Measurements from ENCODE around the gene PICALM.
"Not testable (repeated sequence)": the region's sequence is repeated elsewhere in the genome, so short reads cannot be mapped to it uniquely, and the experiment has no call there.

PICALM gene

DNA sequence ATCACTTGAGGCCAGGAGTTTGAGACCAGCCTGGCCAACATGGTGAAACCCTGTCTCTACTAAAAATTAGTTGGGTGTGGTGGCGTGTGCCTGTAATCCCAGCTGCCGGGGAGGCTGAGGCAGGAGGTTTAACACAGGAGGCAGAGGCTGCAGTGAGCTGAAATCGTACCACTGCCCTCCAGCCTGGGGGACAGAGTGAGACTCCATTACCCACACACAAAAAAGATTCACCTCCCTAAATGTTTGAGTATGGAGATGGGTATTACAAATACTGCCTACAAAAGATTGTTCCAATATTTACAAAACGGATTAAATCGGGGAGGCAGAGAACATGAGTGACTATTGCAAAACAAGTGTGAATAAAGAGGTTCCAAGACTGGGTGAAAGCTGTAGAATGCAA lies 98.3 kb downstream of the PICALM start:
- DNase-seq = no peak

GRCh38 chr11:85967457-85967856 lies 101.4 kb downstream of the PICALM start:
- no peak for DNase-seq

DNA sequence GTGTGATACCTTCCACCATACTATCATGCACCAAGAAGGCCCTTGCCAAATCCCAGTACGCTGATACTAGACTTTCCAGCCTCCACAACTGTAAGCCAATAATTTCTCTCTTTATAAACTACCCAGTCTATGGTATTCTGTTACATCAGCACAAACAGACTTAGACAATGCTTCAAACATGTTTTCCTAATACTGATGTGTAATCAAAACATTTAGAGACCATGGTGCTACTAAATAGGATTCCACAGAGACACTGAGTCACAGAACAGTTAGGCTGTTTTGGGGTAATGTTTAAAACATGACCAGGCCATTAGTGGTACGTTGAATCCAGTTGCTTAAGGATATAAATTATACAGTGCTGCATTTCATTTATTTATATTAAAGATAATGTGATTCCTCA lies 103.7 kb downstream of the PICALM start:
- DNase-seq = no peak

DNA sequence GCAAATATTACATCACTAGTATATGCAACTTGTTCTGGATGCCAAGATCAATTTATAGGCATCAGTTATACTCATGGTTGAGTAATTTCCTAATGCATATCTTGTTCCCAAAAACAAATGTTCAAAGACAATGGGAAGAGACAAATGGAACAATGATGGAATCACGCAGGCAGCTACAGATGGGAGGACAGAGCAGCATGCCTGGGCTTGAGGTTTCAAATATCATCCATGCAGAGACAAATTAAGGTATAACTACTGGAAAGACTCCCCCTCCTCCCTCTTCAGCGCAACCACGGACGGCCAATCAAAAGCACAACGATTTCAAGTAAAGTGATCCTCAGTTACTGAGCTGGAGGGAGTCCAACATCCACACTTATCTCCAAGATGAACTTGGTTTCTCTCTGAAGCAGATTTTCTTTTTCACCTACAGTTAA lies 106.9 kb downstream of the PICALM start:
- DNase-seq = no peak

DNA sequence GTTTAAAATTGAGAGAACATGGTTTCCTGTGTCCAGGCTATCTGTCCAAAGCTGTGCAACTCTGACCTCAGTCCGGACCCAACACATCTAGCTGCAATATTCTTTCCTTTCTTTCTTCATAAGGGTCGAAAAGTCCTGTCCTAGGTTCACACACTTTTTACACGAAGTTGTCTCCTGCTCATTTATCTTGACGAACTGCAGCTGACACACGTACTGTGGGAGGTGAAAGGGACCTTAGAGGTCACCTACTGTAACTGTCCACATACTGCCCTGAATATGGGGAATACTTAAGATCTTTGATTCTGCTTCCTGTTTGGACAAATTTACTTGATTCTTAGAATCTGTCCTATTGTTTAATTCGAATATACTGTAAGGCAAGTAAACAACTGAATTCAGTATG lies 107.8 kb downstream of the PICALM start:
- no peak for DNase-seq

DNA sequence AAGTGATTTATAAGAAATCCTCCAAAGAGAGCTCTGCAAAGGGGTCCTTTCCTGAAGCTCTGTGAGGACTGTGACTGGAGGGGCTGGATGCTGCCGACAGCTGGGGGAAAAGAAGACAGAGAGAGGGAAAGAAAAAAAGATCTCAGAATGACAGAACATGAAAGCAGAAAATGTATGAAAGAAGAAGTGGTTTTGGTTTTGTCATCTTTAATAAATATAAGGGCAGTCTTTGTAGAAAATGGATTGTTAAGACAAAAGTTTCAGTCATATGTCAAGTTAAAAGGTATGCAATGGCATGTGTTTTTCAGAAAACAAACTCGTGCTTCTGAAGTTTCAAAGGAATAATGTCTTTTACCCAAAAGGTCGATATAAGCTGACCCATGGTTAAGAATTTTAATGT lies 108.2 kb downstream of the PICALM start:
- no peak for DNase-seq

GRCh38 chr11:85955531-85955930 lies 113.4 kb downstream of the PICALM start:
- DNase-seq = no peak

DNA sequence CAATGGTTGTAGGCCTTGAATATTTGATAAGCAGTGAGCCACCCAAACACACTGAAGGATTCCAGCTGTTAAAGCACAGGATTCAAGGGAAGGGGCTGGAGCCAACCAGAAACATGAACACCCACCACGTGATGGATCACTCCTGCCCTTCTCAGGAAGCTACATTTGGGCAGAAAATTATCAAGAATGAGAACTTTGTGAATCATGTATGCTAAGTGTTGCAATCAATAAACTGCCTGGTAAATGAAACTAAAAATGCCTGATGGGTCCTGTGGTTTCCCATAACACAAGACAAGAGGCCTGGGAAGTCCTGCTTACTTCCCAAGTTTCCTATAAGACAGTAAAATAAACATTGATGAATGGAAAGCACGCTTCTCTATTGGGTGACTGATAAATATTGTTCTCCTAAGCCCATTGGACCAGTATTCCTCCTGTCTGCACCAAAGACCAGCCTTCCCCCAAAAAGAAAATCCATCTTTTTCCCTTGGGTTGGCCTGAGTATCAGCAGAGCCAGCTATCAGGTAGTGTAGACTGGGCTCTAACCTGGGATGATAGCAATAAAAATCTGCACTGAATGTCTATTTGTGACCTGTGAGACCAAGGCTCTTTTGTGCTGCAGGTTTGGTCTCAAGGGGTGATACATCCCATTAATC lies 115.3 kb downstream of the PICALM start:
- no peak for DNase-seq

DNA sequence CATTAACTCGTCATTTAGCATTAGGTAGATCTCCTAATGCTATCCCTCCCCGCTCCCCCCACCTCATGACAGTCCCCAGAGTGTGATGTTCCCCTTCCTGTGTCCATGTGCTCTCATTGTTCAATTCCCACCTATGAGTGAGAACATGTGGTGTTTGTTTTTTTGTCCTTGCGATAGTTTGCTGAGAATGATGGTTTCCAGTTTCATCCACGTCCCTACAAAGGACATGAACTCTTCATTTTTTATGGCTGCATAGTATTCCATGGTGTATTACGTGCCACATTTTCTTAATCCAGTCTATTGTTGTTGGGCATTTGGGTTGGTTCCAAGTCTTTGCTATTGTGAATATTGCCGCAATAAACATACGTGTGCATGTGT lies 116.8 kb downstream of the PICALM start:
- DNase-seq = not testable (repeated sequence)

GRCh38 chr11:85951428-85952107 lies 117.3 kb downstream of the PICALM start:
- no peak for DNase-seq

GRCh38 chr11:85951049-85951405 lies 117.9 kb downstream of the PICALM start:
- no peak for DNase-seq

GRCh38 chr11:85950317-85951048 lies 118.4 kb downstream of the PICALM start:
- no peak for DNase-seq

DNA sequence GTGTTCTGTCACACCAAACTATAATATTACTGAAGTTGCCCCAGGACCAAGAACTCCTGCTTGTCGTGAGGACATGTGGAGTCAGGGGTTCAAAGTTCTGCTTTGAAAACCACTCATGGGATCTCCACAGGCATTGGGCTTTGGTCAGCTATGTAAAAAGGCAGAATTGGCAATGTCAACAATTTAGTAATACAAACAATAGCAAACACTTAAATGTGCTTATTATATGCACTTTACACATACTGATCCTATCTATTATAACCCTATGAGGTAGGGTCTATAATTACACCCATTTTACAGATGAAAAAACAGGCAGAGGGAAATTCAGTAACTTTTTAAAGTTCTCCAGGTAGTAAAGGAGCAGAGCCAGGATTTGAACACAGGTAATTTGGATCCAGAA lies 119.1 kb downstream of the PICALM start:
- DNase-seq = no peak

DNA sequence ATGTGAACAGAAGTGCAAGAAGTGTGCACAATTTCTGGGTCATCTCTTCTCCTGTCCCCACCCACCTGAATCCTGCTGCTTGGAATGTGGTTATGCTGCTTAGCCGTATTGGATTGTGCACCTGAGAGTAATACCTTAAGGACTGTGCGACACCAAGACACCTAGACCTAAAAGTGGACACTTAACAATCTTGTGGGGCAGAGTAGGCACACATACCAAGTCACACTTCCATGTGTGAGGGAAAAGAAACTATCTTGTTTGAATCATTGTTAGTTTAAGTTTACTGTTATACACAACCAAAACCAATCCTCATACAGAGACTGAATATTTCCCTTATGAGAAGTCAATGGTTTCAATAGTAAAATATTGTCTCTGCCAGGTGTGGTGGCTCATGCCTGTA lies 120.0 kb downstream of the PICALM start:
- no peak for DNase-seq

DNA sequence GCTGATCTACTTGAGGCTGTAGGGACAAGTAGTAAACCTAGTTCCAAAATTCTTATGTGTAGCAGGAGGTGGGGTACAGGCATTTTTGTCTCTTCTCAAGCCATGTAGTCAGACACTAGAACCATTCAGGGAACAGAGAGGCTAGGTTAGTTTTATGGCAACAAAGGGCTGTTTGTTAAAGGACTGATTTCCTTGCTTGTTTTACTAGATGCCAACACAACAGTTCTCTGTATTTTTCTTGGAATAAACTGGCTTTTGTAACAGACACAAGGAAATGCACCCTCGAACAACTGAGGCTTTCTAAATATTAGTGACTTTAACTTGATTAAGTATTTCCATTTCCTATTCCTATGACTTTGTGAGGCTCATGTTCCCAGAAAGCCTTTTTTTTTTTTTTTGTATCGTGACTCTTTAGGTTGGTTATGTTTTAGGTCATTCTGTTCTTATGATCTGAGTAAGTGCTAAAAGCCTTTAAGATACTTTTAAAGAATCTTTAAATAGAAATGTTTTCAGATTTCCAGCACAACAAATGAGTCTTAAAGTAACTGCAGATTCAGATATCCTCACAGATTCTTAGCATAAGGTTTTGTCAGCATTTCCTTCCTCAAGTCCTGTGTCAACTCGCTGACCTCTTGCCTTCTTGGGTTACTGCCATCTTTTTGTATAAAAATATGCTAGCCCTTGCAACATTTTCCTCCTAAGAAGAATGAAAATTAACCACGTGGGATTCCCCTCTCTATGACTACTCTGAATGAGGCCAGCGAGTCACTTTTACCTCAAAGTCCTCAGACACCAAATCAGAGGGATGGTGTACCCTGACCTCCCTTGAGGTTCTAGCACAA lies 121.2 kb downstream of the PICALM start:
- DNase-seq = no peak

GRCh38 chr11:85946221-85946620 lies 122.7 kb downstream of the PICALM start:
- no peak for DNase-seq

DNA sequence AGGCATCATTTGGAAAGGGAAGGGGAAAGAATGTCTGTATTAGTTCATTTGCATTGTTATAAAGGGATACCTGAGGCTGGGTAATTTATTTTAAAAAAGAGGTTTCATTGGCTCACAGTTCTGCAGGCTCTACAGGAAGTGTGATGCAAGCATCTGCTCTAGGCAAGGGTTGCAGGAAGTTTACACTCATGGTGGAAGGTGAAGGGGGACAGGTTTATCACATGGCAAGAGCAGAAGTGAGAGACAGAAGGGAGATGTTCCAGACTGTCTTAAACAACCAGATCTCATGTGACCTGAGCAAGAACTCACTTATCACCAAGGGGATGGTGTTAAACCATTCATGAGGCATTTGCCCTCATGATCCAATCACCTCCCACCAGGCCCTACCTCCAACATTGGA lies 123.1 kb downstream of the PICALM start:
- no peak for DNase-seq

- no peak for DNase-seq
Observed at GRCh38 chr11:85945296-85945695, 123.6 kb downstream of the PICALM start.

DNA sequence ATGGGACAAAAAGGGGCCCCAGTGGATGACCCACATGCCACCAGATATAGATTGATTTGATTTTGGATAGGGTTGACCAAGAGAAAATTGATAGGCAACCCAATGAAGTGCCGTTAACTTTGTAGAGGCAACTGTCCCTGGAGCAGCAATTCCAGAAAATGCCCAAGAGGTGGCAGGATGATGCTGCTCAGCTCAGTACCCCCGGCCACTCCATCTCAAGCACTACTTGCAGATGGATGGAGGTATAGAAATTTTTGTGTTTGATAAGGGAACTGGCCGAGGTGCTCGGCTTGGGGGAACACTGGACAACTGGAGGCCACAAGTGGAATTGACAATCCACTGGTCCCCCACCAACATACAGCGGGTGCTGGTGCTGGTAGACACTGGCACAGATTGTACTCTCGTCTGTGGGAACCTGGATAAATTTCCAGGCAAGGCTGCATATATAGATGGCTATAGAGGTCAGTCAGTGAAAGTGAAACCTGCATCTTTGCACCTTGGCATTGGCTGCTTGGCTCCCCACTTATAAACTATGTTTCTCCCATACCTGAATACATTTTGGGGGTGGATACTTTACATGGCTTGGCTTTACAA lies 127.4 kb downstream of the PICALM start:
- DNase-seq = no peak

- DNase-seq = no peak
Observed at GRCh38 chr11:85939099-85940015, 129.5 kb downstream of the PICALM start.

GRCh38 chr11:85937835-85938234 lies 131.0 kb downstream of the PICALM start:
- DNase-seq = no peak

- DNase-seq = no peak
Observed at GRCh38 chr11:85935751-85936150, 133.1 kb downstream of the PICALM start.

Data from activated CD4-positive, alpha-beta T cell treated with anti-CD3 and anti-CD28 coated beads for 1 hour (primary cell).